Subcutaneous abdominal adipose tissue (tissue), 5 donors: ENCODE results near the gene MTCL3.

Experiments
- H3K27ac ChIP-seq: one replicate; pipeline ENCODE4 v1.7.0; 2013; ENCODE audit warnings: low read depth, mild to moderate bottlenecking, inconsistent platforms, low read length, moderate library complexity
- H3K27me3 ChIP-seq, 5 donors: one replicate each; pipeline ENCODE4 v1.7.0; 2013; ENCODE audit warnings: low read length in 5 of 5, inconsistent platforms in 1 of 5; ENCODE audit not compliant: control insufficient read depth in 5 of 5, insufficient read depth in 4 of 5
- H3K36me3 ChIP-seq, 5 donors: one replicate each; pipeline ENCODE4 v1.7.0; 2013; ENCODE audit warnings: low read length in 5 of 5; ENCODE audit not compliant: control insufficient read depth in 5 of 5, insufficient read depth in 5 of 5
- H3K4me1 ChIP-seq, 5 donors: one replicate each; pipeline ENCODE4 v1.7.0; 2013; ENCODE audit warnings: low read length in 5 of 5, mild to moderate bottlenecking in 3 of 5, moderate library complexity in 1 of 5; ENCODE audit not compliant: control insufficient read depth in 5 of 5, insufficient read depth in 5 of 5
- H3K4me3 ChIP-seq, 5 donors: one replicate each; pipeline ENCODE4 v1.7.0; 2013; ENCODE audit warnings: low read length in 5 of 5, low read depth in 1 of 5
- H3K9ac ChIP-seq, 5 donors: one replicate each; pipeline ENCODE4 v1.7.0; 2013; ENCODE audit warnings: low read length in 5 of 5, mild to moderate bottlenecking in 4 of 5, moderate library complexity in 3 of 5
- H3K9me3 ChIP-seq, 5 donors: one replicate each; pipeline ENCODE4 v1.7.0; 2013; ENCODE audit warnings: low read length in 5 of 5; ENCODE audit not compliant: control insufficient read depth in 5 of 5
- donor health status: healthy.
- donor health status: healthy.
- donor health status: healthy.
- donor health status: healthy.
- donor health status: healthy.

MTCL3 gene

GRCh38 chr6:127494240-127494767 lies 24.8 kb downstream of the MTCL3 start:
- Histone ChIP-seq H3K27ac (no peak overlapping the region), H3K36me3 (no peaks in the 10 kb centered on the region), H3K9ac (no peak overlapping the region), H3K4me1 (no peaks in the 10 kb centered on the region), H3K9me3 (no peaks in the 10 kb centered on the region), H3K27me3 (no peaks in the 10 kb centered on the region), H3K4me3 (no peak overlapping the region)

- Histone ChIP-seq H3K27ac (no peak overlapping the region), H3K4me3 (no peak overlapping the region), H3K36me3 (no peaks in the 10 kb centered on the region), H3K4me1 (peaks cover 0 to 4% (median 0%) of the 10 kb centered on the region in 5 donors), H3K9ac (no peak overlapping the region), H3K9me3 (no peaks in the 10 kb centered on the region), H3K27me3 (no peaks in the 10 kb centered on the region)
These were observed 29.9 kb downstream of the MTCL3 start for GRCh38 chr6:127489248-127489647.

- no peaks in the 10 kb centered on the region for H3K27me3 ChIP-seq
- no peak overlapping the region for H3K4me3 ChIP-seq
- peaks cover 0 to 10% (median 4%) of the 10 kb centered on the region in 5 donors for H3K4me1 ChIP-seq
- no peaks in the 10 kb centered on the region for H3K36me3 ChIP-seq
- H3K9ac ChIP-seq: no peak overlapping the region
- no peaks in the 10 kb centered on the region for H3K9me3 ChIP-seq
- H3K27ac ChIP-seq: no peak overlapping the region
These were observed 32.2 kb downstream of the MTCL3 start for GRCh38 chr6:127486934-127487333.

- H3K4me3 ChIP-seq: peak overlapping the region in 1 of 5 donors; percentile 37
- no peaks in the 10 kb centered on the region for H3K27me3 ChIP-seq
- peak overlapping the region; percentile 18 for H3K27ac ChIP-seq
- peaks cover 0 to 10% (median 4%) of the 10 kb centered on the region in 5 donors for H3K4me1 ChIP-seq
- H3K36me3 ChIP-seq: no peaks in the 10 kb centered on the region
- H3K9ac ChIP-seq: no peak overlapping the region
- no peaks in the 10 kb centered on the region for H3K9me3 ChIP-seq
These were observed 34.8 kb downstream of the MTCL3 start for GRCh38 chr6:127484212-127484863.

- Histone ChIP-seq H3K27ac (no peak overlapping the region), H3K27me3 (no peaks in the 10 kb centered on the region), H3K9me3 (no peaks in the 10 kb centered on the region), H3K4me3 (peak overlapping the region in 1 of 5 donors; percentile 37), H3K36me3 (no peaks in the 10 kb centered on the region), H3K4me1 (peaks cover 0 to 10% (median 4%) of the 10 kb centered on the region in 5 donors), H3K9ac (no peak overlapping the region)
These were observed 35.6 kb downstream of the MTCL3 start for GRCh38 chr6:127483399-127484055.

GRCh38 chr6:127482325-127482724 lies 36.8 kb downstream of the MTCL3 start:
- H3K9me3 ChIP-seq: no peaks in the 10 kb centered on the region
- H3K9ac ChIP-seq: no peak overlapping the region
- no peaks in the 10 kb centered on the region for H3K27me3 ChIP-seq
- peaks cover 0 to 10% (median 4%) of the 10 kb centered on the region in 5 donors for H3K4me1 ChIP-seq
- H3K27ac ChIP-seq: no peak overlapping the region
- H3K36me3 ChIP-seq: no peaks in the 10 kb centered on the region
- H3K4me3 ChIP-seq: no peak overlapping the region

GRCh38 chr6:127481628-127482027 lies 37.5 kb downstream of the MTCL3 start:
- Histone ChIP-seq H3K27me3 (no peaks in the 10 kb centered on the region), H3K4me3 (no peak overlapping the region), H3K27ac (no peak overlapping the region)

GRCh38 chr6:127481111-127481510 lies 38.0 kb downstream of the MTCL3 start:
- H3K4me3 ChIP-seq: no peak overlapping the region
- H3K9me3 ChIP-seq: no peaks in the 10 kb centered on the region
- H3K27me3 ChIP-seq: no peaks in the 10 kb centered on the region
- no peak overlapping the region for H3K27ac ChIP-seq
- H3K4me1 ChIP-seq: peaks cover 0 to 10% (median 4%) of the 10 kb centered on the region in 5 donors
- H3K36me3 ChIP-seq: no peaks in the 10 kb centered on the region
- no peak overlapping the region for H3K9ac ChIP-seq

More at GRCh38 chr6:127481628-127482027, 37.5 kb downstream of the MTCL3 start:
- peaks cover 0 to 10% (median 4%) of the 10 kb centered on the region in 5 donors for H3K4me1 ChIP-seq
- H3K9me3 ChIP-seq: no peaks in the 10 kb centered on the region
- no peaks in the 10 kb centered on the region for H3K36me3 ChIP-seq
- no peak overlapping the region for H3K9ac ChIP-seq

GRCh38 chr6:127477658-127478057 lies 41.5 kb downstream of the MTCL3 start:
- Histone ChIP-seq H3K4me1 (no peaks in the 10 kb centered on the region), H3K4me3 (no peak overlapping the region), H3K27me3 (no peaks in the 10 kb centered on the region), H3K36me3 (no peaks in the 10 kb centered on the region), H3K9me3 (peaks cover 0 to 2% (median 0%) of the 10 kb centered on the region in 5 donors), H3K27ac (no peak overlapping the region), H3K9ac (no peak overlapping the region)

- no peak overlapping the region for H3K27ac ChIP-seq
- H3K27me3 ChIP-seq: no peaks in the 10 kb centered on the region
- H3K4me1 ChIP-seq: peaks cover 0 to 3% (median 0%) of the 10 kb centered on the region in 5 donors
- H3K9ac ChIP-seq: no peak overlapping the region
- H3K4me3 ChIP-seq: no peak overlapping the region
- peaks cover 0 to 2% (median 0%) of the 10 kb centered on the region in 5 donors for H3K9me3 ChIP-seq
- no peaks in the 10 kb centered on the region for H3K36me3 ChIP-seq
These were observed 43.3 kb downstream of the MTCL3 start for GRCh38 chr6:127475823-127476176.
